ENCODE results near the gene CAMTA2.

CAMTA2 gene

GRCh38 chr17:4969047-4969550 is 18.4 kb downstream of the CAMTA2 start:
- H3K4me3 ChIP-seq (ENCODE audit: low read depth, low read length) = peak overlapping the region; percentile 92
- DNase-seq (ENCODE audit: low read depth) = peak; percentile 97
- no peak for TF ChIP-seq CTCF (conservative IDR thresholded peaks at IDR 0.05; ENCODE audit: low read depth, low read length)

- peak overlapping the region; percentile 92 for H3K4me3 ChIP-seq (ENCODE audit: low read depth, low read length)
- DNase-seq (ENCODE audit: low read depth) = peak; percentile 52
- no peak for TF ChIP-seq CTCF (conservative IDR thresholded peaks at IDR 0.05; ENCODE audit: low read depth, low read length)
These were observed 18.9 kb downstream of the CAMTA2 start for GRCh38 chr17:4968486-4969046.

GRCh38 chr17:4967539-4968485 is 19.7 kb downstream of the CAMTA2 start, which contains the start of gene SPAG7:
Gene SPAG7 (minus strand): TSS chr17:4967817. CDS start chr17:4967804, 13 bp downstream.
- DNase-seq (ENCODE audit: low read depth) = peak; percentile 99
- peak within 1 kb of the TSS; percentile 92 for H3K4me3 ChIP-seq (ENCODE audit: low read depth, low read length)
- no peak for TF ChIP-seq CTCF (conservative IDR thresholded peaks at IDR 0.05; ENCODE audit: low read depth, low read length)

- DNase-seq (ENCODE audit: low read depth) = peak; percentile 100
These were observed 20.5 kb downstream of the CAMTA2 start for GRCh38 chr17:4966844-4967538.

GRCh38 chr17:4965311-4965986 is 22.0 kb downstream of the CAMTA2 start:
- no peak for TF ChIP-seq CTCF (conservative IDR thresholded peaks at IDR 0.05; ENCODE audit: low read depth, low read length)
- DNase-seq (ENCODE audit: low read depth) = no peak
- no peak overlapping the region for H3K4me3 ChIP-seq (ENCODE audit: low read depth, low read length)

More at GRCh38 chr17:4966844-4967538, 20.5 kb downstream of the CAMTA2 start:
- peak overlapping the region; percentile 92 for H3K4me3 ChIP-seq (ENCODE audit: low read depth, low read length)
- no peak for TF ChIP-seq CTCF (conservative IDR thresholded peaks at IDR 0.05; ENCODE audit: low read depth, low read length)

- no peak for DNase-seq (ENCODE audit: low read depth)
- TF ChIP-seq CTCF (conservative IDR thresholded peaks at IDR 0.05; ENCODE audit: low read depth, low read length) = no peak
- H3K4me3 ChIP-seq (ENCODE audit: low read depth, low read length) = no peak overlapping the region
These were observed 27.1 kb downstream of the CAMTA2 start for GRCh38 chr17:4960279-4960922.

All from choroid plexus epithelial cell (primary cell).